ENCODE data around the gene GLG1.
"Not testable (repeated sequence)": the region's sequence is repeated elsewhere in the genome, so short reads cannot be mapped to it uniquely, and the experiment has no call there.

GLG1 gene

DNA sequence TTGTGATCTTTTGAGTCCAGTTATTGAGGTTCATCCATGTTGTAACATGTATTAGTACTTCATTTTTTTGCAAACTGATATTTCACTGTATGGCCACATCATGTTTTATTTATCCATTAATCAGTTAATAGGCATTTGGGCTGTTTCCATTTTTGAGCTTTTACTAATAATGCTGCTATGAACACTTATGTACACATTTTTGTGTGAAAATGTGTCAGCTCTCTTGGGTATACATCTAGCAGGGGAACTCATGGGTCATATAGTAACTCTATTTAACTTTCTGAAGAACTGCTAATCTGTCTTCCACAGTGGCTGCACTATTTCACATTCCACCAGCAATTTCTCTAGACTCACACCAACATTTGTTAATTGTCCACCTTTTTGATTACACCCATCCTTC is 82.0 kb downstream of the GLG1 start:
- no peak overlapping the region for H3K27ac ChIP-seq
- H3K4me3 ChIP-seq = no peak overlapping the region
- no peak for DNase-seq (ENCODE audit: low spot score)
- TF ChIP-seq, protein P1, sequence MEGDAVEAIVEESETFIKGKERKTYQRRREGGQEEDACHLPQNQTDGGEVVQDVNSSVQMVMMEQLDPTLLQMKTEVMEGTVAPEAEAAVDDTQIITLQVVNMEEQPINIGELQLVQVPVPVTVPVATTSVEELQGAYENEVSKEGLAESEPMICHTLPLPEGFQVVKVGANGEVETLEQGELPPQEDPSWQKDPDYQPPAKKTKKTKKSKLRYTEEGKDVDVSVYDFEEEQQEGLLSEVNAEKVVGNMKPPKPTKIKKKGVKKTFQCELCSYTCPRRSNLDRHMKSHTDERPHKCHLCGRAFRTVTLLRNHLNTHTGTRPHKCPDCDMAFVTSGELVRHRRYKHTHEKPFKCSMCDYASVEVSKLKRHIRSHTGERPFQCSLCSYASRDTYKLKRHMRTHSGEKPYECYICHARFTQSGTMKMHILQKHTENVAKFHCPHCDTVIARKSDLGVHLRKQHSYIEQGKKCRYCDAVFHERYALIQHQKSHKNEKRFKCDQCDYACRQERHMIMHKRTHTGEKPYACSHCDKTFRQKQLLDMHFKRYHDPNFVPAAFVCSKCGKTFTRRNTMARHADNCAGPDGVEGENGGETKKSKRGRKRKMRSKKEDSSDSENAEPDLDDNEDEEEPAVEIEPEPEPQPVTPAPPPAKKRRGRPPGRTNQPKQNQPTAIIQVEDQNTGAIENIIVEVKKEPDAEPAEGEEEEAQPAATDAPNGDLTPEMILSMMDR (IDR thresholded peaks at IDR 0.05) = no peak

DNA sequence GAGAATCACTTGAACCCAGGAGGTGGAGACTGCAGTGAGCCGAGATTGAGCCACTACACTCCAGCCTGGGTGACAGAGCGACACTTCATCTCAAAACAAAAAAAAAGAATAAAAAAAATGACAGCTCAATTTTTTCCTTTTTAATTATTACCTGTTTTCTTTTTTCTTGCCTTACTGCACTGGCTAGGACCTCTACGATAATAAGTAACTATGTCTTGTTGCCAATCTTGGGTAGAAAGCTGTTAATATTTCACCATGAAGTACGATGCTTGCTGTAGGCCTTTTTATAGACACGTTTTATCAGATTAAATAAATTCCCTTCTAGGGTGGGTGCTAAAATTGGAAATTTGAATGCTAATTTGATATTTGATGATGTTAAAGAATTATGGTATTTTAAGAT is 82.8 kb downstream of the GLG1 start:
- TF ChIP-seq, protein P1 (IDR thresholded peaks at IDR 0.05) = no peak
- no peak for DNase-seq (ENCODE audit: low spot score)
- no peak overlapping the region for H3K4me3 ChIP-seq
- H3K27ac ChIP-seq = no peak overlapping the region

DNA sequence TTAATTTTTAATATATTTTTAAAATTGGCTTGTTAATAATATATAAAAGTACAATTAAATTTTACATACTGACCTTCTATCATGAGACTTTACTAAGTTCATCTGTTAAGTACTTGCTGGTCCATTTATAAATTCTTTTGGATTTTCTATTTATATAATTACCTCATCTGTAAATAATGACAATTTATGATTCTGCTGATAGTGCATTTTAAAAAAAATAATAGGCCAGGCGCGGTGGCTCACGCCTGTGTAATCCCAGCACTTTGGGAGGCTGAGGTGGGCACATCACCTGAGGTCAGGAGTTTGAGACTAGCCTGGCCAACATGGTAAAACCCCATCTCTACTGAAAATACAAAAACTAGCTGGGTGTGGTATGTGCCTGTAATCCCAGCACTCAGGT is 83.2 kb downstream of the GLG1 start:
- DNase-seq (ENCODE audit: low spot score); H3K27ac ChIP-seq; H3K4me3 ChIP-seq: not testable (repeated sequence)

DNA sequence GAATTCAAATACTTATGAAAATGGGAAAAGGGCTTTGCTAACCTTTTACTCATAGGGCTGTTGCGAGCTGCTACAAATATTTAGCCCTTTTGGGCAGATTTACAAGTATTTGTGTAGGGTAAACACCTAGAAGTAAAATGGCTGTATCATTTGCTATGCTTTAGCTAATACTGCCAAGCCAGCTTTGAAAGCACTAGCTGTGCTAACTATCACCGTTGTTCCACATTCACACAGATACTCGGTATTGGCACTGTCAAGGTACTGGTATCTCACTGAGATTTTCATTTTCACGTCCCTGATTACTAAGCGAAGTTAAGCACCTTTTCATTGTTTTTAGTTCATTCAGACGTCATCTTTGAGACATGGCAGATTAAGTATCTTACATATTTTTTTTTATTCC is 84.8 kb downstream of the GLG1 start:
- Histone ChIP-seq H3K4me3 (no peak overlapping the region), H3K27ac (no peak overlapping the region)
- no peak for DNase-seq (ENCODE audit: low spot score)
- TF ChIP-seq, protein P1 (IDR thresholded peaks at IDR 0.05) = no peak

DNA sequence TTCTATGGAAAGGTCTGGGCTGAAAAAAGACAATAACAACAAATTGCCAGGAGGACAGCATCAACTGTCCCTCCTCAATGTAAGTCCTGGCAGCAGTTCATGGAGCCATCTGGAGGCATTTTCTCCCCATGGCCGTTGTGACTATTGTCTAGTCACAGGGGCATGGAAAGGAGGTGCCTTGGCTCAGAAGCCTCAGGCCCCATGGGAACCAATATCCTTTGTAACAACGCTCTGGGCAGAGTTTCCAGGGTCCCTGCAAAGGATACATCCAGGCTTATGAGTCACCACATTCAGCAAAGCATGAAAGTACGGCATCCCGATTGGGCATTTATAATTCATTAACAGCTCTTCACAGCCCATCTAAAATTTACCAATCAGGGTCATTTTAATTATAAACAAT is 85.2 kb downstream of the GLG1 start:
- TF ChIP-seq, protein P1 (IDR thresholded peaks at IDR 0.05) = no peak
- H3K27ac ChIP-seq = no peak overlapping the region
- no peak overlapping the region for H3K4me3 ChIP-seq
- no peak for DNase-seq (ENCODE audit: low spot score)

DNA sequence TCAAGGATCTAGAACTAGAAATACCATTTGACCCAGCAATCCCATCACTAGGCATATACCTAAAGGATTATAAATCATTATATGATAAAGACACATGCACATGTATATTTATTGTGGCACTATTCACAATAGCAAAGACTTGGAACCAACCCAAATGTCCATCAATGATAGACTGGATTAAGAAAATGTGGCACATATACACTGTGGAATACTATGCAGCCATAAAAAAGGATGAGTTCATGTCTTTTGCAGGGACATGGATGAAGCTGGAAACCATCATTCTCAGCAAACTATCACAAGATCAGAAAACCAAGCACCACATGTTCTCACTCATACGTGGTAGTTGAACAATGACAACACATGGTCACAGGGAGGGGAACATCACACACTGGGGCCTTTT is 88.0 kb downstream of the GLG1 start:
- not testable (repeated sequence) for DNase-seq (ENCODE audit: low spot score); H3K4me3 ChIP-seq

DNA sequence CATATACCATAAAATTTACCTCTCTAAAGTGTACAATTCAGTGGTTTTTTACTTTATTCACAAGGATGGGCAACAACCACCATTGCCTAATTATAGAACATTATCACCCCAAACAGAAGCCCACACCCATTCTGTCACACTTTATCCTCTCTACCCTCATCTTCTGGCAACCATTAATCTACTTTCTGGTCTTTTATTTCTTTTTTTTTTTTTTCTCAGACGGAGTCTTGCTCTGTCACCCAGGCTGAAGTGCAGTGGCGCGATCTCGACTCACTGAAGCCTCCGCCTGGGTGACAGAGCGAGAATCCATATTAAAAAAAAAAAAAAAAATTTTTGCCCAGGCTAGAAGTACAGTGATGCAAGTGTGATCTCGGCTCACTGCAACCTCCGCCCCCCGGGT is 95.0 kb downstream of the GLG1 start:
- no peak overlapping the region for H3K4me3 ChIP-seq
- TF ChIP-seq, protein P1 (IDR thresholded peaks at IDR 0.05) = no peak

More for the DNA sequence above, 88.0 kb downstream of the GLG1 start:
- not testable (repeated sequence) for H3K27ac ChIP-seq

DNA sequence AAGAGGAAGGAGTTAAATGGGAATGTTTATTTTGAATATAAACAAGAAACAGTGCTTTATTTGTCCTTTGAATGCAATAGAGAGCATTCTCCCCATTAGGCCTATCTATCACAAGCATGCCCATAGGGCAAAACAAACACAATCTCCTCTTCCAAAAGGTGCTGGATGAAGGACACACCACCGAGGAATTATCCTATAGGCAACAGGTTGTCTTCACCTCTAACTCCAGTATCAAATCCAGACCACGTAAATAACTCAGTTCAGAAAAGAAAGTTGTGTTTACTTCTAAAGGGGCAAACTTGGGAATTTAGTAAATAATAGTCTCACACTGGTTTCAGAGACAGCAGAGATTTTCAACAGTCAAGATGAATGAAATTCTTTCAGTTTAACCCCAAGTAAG is 101.9 kb downstream of the GLG1 start:
- DNase-seq (ENCODE audit: low spot score) = no peak
- H3K4me3 ChIP-seq = no peak overlapping the region
- no peak overlapping the region for H3K27ac ChIP-seq
- TF ChIP-seq, protein P1 (IDR thresholded peaks at IDR 0.05) = no peak

More for the DNA sequence above, 95.0 kb downstream of the GLG1 start:
- DNase-seq (ENCODE audit: low spot score) = no peak
- H3K27ac ChIP-seq = no peak overlapping the region

Data from coronary artery (tissue), 2 donors.